ENCODE measurements around the gene RBM17.
A peak's percentile ranks its signal among the peaks of the same experiment; 100 is the strongest.
"Not testable (repeated sequence)": the region's sequence is repeated elsewhere in the genome, so short reads cannot be mapped to it uniquely, and the experiment has no call there.

Gene RBM17

DNA sequence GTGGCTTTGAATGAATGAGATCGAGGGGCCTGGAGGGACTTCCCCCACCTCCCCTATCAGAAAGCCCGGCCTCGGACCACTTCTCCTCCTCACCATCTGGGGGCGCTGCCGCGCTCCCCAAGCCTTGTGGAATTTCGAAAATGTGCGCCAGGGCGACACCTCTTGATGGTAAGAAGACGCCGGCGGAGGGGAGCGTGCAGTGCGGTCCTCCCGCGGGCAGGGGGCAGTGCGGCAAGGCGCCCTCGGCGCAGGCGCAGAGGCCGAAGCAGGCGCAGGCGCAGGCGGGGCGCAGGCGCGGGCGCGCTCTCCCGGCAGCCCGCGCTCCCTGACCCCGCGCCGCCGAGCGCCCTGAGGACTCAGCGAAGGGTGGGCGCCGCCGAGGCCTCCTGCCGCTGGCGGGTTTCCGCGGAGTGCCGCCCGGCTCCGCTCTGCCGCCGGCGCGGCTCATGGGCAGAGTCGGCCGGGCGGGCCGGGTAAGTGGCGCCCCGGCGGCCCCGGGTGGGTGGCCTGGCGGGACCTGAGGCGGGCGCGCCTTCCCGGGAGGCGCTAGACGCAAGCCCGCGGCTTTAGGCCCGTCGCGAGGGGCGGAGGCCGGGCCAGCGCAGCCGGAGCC is at the start of gene RBM17:
Gene RBM17, plus strand, starts transcription at position 314 of the 613 bp plus-strand sequence. CDS start 8,032 bp downstream, outside the sequence.
- peak; percentile 96 to 97 for DNase-seq

DNA sequence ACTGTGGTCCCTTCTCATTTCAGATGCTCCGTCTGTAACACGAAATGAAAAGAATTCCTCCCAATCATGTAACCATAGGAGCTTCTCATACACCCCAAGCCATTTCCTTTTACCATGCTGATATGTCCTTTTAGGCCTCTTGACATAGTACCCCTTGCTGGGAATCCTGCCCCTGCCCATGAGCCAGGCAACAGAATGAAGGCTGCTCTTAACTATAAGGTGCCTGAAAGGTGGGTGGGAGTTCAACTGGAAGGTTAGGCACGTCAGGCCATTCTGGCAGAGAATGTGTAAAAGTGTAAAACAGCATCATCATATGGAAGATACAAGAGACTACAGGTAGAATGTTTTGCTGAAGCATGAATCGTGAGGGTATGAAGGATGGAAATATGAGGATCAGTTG is 49.1 kb upstream of the RBM17 start:
- no peak for DNase-seq

DNA sequence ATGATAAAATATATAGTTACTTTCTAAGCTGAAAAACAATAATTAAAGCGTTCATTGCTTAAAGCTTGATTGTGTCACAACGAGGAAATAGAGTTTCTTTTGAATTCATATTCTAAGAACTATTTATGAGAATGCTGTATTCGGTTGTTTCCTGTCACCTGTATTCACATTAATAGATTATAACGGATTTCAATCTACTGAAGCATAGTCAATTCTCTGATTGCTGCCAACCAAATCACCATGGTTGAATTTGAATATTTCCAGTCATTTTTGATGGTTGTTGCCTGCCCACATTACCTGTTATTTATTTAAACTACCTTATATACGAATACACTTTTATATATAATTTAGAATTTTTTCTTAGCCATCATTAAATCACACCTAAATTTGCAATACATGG is 48.6 kb upstream of the RBM17 start:
- DNase-seq = no peak

DNA sequence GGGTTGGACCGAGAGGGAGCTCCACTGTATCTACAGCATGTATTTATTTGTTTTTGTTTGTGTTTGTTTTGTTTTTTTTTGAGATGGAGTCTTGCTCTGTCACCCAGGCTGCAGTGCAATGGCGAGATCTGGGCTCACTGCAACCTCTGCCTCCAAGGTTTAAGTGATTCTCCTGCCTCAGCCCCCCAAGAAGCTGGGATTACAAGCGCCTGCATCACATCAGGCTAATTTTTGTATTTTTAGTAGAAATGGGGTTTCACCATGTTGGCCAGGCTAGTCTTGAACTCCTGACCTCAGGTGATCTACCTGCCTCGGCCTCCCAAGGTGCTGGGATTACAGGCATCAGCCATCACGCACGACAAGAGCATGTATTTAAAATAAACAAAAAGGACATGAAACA is 45.5 kb upstream of the RBM17 start:
- DNase-seq = not testable (repeated sequence)

- DNase-seq = no peak
These were observed 44.8 kb upstream of the RBM17 start for GRCh38 chr10:6044060-6044459.

GRCh38 chr10:6044751-6045313 is 44.0 kb upstream of the RBM17 start:
- DNase-seq = peak in 1 of 2 experiments; percentile 59

- no peak for DNase-seq
These were observed 43.5 kb upstream of the RBM17 start for GRCh38 chr10:6045314-6045848.

DNA sequence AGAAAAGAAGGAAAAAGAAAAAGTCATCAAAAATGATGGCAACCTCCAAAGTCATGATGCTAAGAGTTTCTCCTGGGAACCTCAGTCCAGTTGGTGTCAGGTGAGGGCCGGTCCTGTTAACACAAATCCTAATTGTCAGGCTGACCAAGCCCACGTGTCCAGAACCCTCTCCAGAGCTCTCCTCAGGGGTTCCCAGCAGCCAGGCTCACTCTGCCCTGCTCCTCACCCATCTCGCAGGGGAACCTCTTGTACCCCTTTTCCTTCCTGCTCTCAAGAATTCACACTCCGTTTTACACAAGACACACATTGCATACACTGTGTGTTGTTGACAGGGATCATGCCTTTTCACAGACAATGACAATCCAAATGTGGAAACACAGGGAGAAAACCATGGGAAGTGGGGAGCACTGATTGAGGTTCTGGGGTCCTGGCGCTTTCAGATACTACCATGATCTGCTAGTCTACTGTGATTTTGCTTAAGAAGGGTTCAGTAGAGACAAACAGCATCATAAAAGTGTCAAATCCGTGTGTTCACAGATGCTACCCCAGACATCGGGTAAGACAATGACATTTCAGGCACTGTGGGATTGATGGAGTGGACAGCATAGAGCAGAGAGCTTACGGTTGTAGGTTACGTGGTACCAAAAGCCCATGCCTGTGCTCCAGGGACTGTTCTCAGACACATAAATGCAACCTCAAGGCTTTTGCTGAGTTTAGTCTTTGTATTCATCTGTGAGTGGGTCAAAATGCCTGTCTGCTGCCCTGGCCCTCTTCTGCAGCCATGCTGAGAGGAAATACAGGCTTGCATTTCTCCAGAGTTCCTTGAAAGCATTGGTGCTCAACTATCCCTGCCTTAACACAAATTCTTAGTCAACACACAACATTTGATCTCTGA is 42.7 kb upstream of the RBM17 start:
- DNase-seq = no peak

- DNase-seq = no peak
These were observed 41.8 kb upstream of the RBM17 start for GRCh38 chr10:6046773-6047611.

- no peak for DNase-seq
These were observed 41.0 kb upstream of the RBM17 start for GRCh38 chr10:6047847-6048246.

DNA sequence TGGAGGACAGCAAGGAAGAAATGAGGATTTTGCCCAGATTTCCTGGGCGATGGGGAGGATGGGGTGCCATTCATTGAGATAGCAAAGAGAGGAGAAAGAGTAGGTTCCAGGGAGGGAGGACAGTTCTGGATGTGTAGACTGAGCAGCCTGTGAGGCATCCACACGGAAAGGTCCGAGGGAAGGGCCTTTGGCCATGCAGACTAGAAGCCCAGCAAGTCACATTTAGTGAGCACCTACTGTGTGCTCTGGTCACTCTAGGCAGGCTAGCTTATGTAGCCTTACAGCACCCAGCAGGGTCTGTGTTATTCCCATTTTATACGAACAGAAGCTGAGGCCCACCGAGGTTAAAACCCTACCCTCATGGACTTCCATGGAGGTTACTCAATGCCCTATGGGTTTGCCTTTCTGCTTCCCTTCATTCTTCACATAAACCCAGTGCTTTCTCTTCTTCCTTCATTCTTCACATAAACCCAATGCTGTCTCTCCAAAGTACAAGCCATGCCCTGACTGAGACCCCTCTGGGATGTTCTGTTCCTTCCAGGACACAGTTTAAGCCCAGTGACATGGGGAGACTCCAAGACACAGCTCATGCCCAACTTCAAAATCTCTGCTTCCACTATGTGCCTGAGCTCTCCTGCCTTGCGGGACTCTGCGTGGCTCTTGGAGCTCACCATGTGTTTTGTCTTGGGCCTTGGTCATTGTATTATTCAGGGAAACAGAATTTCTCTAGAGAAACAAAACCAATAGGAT is 40.4 kb upstream of the RBM17 start:
- DNase-seq = no peak

GRCh38 chr10:6049031-6049400 is 39.8 kb upstream of the RBM17 start:
- no peak for DNase-seq

DNA sequence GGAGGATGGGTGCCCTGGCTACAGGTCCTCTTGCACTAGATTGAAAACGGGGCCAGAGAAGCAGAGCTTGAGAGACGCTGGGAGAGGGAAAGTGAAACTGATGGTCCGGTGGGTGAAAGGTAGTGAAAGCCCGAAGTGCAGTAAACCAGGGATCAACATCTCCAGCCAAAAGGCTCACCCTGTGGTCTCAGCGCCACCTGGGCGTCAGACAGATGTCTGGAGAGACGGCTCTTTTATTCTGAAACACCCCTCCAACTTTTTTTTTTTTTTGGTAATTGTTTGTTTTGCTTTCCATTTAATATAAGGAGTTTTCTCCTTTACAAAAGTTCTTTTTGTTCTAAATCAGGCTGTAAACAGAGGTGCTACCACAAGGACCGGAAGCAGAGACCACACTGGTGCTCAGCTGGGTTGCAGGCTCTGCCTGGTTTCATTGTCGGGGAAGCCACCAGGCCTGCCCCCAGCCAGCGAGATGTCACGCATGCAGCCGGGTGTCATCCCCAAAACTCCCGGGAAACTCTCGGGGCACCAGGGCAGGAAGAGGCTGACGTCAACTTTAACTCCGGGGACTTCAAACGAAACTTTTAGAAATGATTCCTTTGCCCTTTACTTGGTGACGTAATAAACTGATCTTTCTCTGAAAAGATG is 37.9 kb upstream of the RBM17 start:
- peak; percentile 81 to 92 for DNase-seq

DNA sequence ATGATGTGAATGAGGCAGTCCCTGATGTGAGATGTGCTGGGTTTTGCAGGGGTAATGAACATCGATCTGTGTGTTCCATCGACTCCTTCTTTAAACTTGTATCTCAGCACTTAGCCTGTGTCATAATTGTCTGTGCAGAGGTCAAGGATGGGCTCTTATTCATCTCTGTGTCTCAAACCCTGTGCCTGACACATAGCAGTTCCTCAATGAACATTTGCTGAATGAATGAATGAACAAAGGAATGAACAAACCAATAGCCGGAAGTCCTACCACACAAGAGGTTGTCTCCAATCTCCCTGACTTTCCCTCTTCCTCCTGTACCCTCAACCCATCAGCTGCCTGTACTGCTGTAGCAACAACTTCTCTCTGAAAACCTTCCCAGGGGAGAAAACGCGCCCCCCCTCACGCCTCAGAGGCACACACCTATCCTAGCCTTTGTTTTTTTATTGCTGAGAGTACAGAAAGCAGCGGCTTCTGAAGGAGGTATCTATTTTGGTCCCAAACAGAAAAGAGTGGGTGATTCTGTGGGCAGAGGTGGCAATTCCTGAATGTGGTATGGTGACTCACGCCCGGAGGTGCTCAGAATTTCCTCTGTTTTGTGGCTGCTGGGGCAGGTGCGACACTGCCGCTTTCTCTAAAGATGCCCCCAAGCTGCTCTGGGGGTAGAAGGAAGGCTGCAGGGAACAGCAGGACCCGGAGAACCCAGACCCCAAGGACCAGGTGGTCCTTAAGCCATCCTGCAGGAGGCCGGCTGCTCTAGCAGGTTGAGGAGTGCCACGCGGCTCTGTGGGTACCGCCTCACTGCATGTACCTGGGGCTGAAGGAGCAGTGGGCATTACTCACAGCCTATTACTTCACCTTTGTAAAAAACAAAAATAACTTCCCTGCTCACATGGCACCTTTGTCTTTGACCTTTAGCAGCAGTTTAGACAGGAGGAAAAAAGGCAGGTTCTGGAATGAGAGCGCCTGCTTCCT is 36.3 kb upstream of the RBM17 start:
- DNase-seq = peak; percentile 67 to 88

- no peak for DNase-seq
These were observed 35.5 kb upstream of the RBM17 start for GRCh38 chr10:6053303-6053702.

DNA sequence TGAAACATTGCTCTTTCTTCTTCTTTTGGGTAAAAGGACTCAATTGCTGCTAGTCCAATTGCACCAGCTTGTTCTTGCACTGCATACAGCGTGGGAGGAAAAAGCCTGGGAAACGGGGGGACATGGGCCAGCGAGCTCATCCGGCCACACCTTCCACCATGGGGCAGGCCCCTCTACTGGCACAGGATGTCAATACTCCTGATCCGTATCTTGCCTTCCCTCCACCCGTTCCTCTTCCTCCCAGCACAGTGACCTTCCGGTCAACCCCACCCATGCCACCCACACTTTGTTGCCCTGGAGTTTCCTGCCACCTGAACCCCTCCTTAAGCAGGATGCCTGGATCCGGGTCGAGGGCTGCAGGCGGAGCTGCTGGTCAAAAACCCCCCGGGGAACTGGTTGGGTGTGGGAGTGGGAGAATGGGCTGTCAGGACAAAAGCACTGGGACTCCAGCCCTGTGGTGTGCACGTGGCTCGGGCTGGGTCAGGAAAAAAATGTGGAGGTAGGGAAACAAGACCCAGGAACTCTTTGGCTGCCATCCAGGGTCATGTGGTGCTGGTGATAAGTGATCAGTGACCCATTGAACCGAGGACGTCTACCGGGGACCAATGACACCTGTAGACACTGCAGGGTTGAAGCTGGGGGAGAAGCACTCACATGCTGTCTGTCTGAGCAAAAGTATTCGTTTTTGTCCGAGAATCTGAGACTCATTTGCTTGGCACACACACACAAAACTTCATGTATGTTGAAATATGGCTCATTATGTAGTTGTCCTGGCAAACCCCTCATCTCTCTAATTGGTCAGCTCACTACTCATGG is 34.8 kb upstream of the RBM17 start:
- no peak for DNase-seq

GRCh38 chr10:6054884-6055283 is 34.0 kb upstream of the RBM17 start:
- DNase-seq = no peak

GRCh38 chr10:6055929-6056328 is 32.9 kb upstream of the RBM17 start:
- DNase-seq = no peak

GRCh38 chr10:6056411-6057135 is 32.3 kb upstream of the RBM17 start:
- DNase-seq = no peak
